A549 treated with ZK216348 at 1 μM for 4 hours (cell line): ENCODE results near the gene FKBP15. TPM values are rescaled to one million over a fixed set of nuclear protein-coding genes. Genes with fewer than 3 reads are reported as not detected.

Experiments used
- total RNA-seq: library from RNA; stranded (reverse); fragments of 200-300 nt; extraction: Qiagen RNA extraction; gene quantifications from 5 replicates; pipeline ENCODE4 v1.2.3, GENCODE V29; 2022; ENCODE audit warnings: low read depth

Gene FKBP15
- total RNA-seq, result 15.8 to 19.2 TPM (median 17.1 TPM) in 5 replicates

DNA sequence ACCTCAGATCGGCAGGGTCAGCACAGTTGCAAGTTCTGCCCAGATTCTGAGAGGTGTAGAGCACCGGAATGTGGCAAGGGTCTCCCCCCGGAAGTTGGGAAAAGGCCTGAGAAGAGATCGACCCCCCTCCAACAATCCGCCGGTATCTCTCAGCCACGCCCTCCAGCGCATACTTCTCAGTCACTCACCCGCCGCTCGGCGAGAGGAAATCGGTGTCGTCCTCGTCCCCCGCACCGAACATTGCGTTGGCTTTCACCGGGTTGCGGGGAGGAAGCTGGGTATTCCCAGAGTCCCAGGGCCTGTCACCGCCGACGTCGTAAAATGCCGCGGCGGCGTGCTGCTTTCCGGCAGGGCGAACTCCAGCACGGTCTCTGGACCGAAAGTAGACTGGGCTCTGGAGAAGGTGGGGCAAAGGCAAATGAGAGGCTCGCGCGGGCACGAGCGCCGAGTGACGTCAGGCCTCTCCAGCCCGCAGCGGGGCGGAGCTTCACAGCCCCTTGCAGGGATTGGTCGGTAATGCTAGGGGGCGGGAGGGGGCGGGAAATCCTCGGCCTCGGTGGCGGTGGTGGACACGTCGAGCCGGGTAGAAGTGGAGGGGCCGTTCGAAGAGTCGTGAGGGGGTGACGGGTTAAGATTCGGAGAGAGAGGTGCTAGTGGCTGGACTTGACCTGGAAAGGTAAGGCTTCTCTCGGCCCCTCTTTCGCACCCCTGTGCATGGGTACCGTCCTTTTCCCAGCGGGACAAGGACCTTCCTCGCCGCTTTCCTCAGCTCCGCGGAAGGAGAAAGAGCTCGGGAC lies at the start of gene FKBP15, which contains the start of gene SLC31A1:
FKBP15 (minus strand) TSS at position 275 of the 797 bp plus-strand sequence; CDS start at position 241, 34 bp downstream.
SLC31A1 (plus strand) TSS at position 542 of the 797 bp plus-strand sequence. CDS start 34,605 bp downstream, outside the sequence.

DNA sequence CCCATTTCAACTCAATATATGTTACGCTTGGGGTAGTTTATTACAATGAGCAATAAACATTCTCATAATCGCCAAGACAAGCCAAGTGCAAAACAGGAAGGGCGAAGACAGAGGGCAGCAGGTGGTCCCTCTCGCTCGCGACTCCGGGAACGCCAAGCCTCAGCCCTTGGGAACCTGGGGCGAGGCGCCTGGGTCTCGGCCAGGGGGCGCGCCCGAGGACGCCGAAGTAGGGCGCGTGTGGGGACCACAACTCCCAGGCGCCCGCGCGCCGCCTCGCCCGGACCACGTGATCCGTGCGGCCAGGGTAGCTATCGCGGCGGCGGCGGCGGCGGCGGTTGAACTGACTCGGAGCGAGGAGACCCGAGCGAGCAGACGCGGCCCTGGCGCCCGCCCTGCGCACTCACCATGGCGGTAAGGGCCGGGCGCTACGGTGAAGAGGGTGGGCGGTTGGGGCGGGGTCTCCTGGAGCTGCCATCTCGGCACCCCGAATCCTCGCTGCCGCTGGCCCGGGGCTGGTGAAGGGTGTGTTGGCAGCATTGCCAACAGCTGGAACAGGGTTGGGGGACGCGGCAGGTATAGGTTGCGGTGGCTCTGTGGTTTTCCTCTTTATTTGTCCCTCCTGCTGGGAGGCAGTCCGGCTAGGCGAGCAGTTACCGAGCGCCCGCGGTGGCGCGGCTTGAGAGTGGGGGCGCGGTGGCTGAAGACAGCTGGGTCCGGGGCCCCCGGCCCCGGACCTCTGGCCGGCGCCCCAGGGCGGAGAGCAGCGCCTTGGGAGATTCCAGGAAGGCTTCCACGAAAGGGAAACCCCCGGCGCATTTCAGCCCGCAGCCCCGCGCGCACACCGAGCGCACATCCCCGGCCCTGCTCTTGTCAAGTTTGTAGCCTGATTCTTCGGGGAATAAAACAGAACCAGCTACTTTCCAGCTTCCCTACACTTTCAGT lies 70.1 kb downstream of the FKBP15 start, which contains the start of gene SLC31A2:
SLC31A2 (plus strand) TSS at position 338 of the 942 bp plus-strand sequence; CDS start at position 406, 68 bp downstream.

Other genes with a start within 250 kb of the FKBP15 start
- gene ZNF883, start 209.1 kb downstream of the FKBP15 start, total RNA-seq, result 0.81 to 0.97 TPM (median 0.92 TPM) in 5 replicates
- 1.4 to 2.1 TPM (median 1.5 TPM) in 5 replicates for gene ZFP37, start 164.6 kb downstream of the FKBP15 start, total RNA-seq
- 6.9 to 8.5 TPM (median 7.5 TPM) in 5 replicates for gene SLC31A2, start 70.3 kb downstream of the FKBP15 start, total RNA-seq
- gene SLC31A1, start 267 bp upstream of the FKBP15 start, total RNA-seq, result 17.9 to 22.7 TPM (median 18.5 TPM) in 5 replicates
- gene CDC26, start 54.3 kb upstream of the FKBP15 start, total RNA-seq, result 45.4 to 68.8 TPM (median 49.0 TPM) in 5 replicates
- 54.4 to 59.6 TPM (median 56.4 TPM) in 5 replicates for gene PRPF4, start 54.4 kb upstream of the FKBP15 start, total RNA-seq
- gene RNF183, start 82.1 kb upstream of the FKBP15 start, total RNA-seq, result not detected in 5 replicates
- gene WDR31, start 119.0 kb upstream of the FKBP15 start, total RNA-seq, result 0.94 to 1.5 TPM (median 1.2 TPM) in 5 replicates
- 0.06 to 0.10 TPM in 2 of 5 replicates, not detected in the others for gene BSPRY, start 128.3 kb upstream of the FKBP15 start, total RNA-seq
- gene HDHD3, start 155.7 kb upstream of the FKBP15 start, total RNA-seq, result 14.5 to 28.6 TPM (median 23.9 TPM) in 5 replicates
- 10.4 to 17.4 TPM (median 14.8 TPM) in 5 replicates for gene ALAD, start 180.0 kb upstream of the FKBP15 start, total RNA-seq
- gene POLE3, start 189.4 kb upstream of the FKBP15 start, total RNA-seq, result 106 to 120 TPM (median 112 TPM) in 5 replicates
- 0.33 to 1.1 TPM (median 0.41 TPM) in 5 replicates for gene C9orf43, start 189.5 kb upstream of the FKBP15 start, total RNA-seq
- gene RGS3, start 242.4 kb upstream of the FKBP15 start, total RNA-seq, result 17.2 to 24.4 TPM (median 21.5 TPM) in 5 replicates